ENCODE measurements around the gene DNAJA2. TPM values are rescaled to one million over a fixed set of nuclear protein-coding genes. Genes with fewer than 3 reads are reported as not detected.

Gene DNAJA2
- total and polyA plus RNA-seq, 7 donors, result 33.6 to 68.7 (median 59.0) TPM

GRCh38 chr16:46916980-46917379 lies 56.5 kb downstream of the DNAJA2 start:
- TF ChIP-seq CTCF (IDR thresholded peaks at IDR 0.05) (no peak), EP300 (IDR thresholded peaks at IDR 0.05) (no peak), POLR2AphosphoS5 (IDR thresholded peaks at IDR 0.05) (no peak), POLR2A (IDR thresholded peaks at IDR 0.05) (no peak)
- H3K27me3 ChIP-seq, result no peaks in the 10 kb centered on the region
- H3K4me1 ChIP-seq, result no peaks in the 10 kb centered on the region
- no peak for DNase-seq
- H3K36me3 ChIP-seq, result peaks cover 0 to 1% (median 0%) of the 10 kb centered on the region in 4 donors
- WGBS, 2 donors, result 94 to 97% methylated on average over 3 of the region's 3 CpGs
- intact Hi-C loops (cut with DNase I), result no loop called here
- H3K9me3 ChIP-seq, result no peaks in the 10 kb centered on the region
- no peak overlapping the region for H3K27ac ChIP-seq
- no peak overlapping the region for H3K4me3 ChIP-seq

GRCh38 chr16:46915483-46916025 lies 57.9 kb downstream of the DNAJA2 start:
- no peak overlapping the region for H3K4me3 ChIP-seq
- WGBS, 2 donors, result 87 to 96% methylated on average over 2 of the region's 2 CpGs
- no peaks in the 10 kb centered on the region for H3K4me1 ChIP-seq
- TF ChIP-seq EP300 (IDR thresholded peaks at IDR 0.05) (no peak), POLR2A (IDR thresholded peaks at IDR 0.05) (no peak), CTCF (IDR thresholded peaks at IDR 0.05) (no peak), POLR2AphosphoS5 (IDR thresholded peaks at IDR 0.05) (no peak)
- no peak overlapping the region for H3K27ac ChIP-seq
- no peaks in the 10 kb centered on the region for H3K27me3 ChIP-seq
- H3K36me3 ChIP-seq, result peaks cover 0 to 6% (median 0%) of the 10 kb centered on the region in 4 donors
- intact Hi-C loops (cut with DNase I), result no loop called here
- no peaks in the 10 kb centered on the region for H3K9me3 ChIP-seq
- no peak for DNase-seq

- intact Hi-C loops (cut with DNase I), result no loop called here
- 83 to 89% methylated on average over 11 of the region's 11 CpGs for WGBS, 2 donors
- no peaks in the 10 kb centered on the region for H3K4me1 ChIP-seq
- H3K36me3 ChIP-seq, result peaks cover 0 to 11% (median 0%) of the 10 kb centered on the region in 4 donors
- TF ChIP-seq POLR2AphosphoS5 (IDR thresholded peaks at IDR 0.05) (no peak), CTCF (IDR thresholded peaks at IDR 0.05) (no peak), EP300 (IDR thresholded peaks at IDR 0.05) (no peak), POLR2A (IDR thresholded peaks at IDR 0.05) (no peak)
- DNase-seq, result no peak
- no peaks in the 10 kb centered on the region for H3K9me3 ChIP-seq
- H3K27me3 ChIP-seq, result no peaks in the 10 kb centered on the region
- H3K27ac ChIP-seq, result no peak overlapping the region
- no peak overlapping the region for H3K4me3 ChIP-seq
Measured at GRCh38 chr16:46914556-46915201, 58.8 kb downstream of the DNAJA2 start.

GRCh38 chr16:46911650-46912049 lies 61.8 kb downstream of the DNAJA2 start:
- Histone ChIP-seq H3K4me3 (no peak overlapping the region), H3K9me3 (no peaks in the 10 kb centered on the region), H3K4me1 (peaks cover 0 to 5% (median 0%) of the 10 kb centered on the region in 4 donors), H3K27me3 (no peaks in the 10 kb centered on the region), H3K27ac (no peak overlapping the region), H3K36me3 (peaks cover 0 to 11% (median 0%) of the 10 kb centered on the region in 4 donors)
- TF ChIP-seq EP300 (IDR thresholded peaks at IDR 0.05) (no peak), POLR2A (IDR thresholded peaks at IDR 0.05) (no peak), POLR2AphosphoS5 (IDR thresholded peaks at IDR 0.05) (no peak), CTCF (IDR thresholded peaks at IDR 0.05) (no peak)
- 91 to 93% methylated on average over 4 of the region's 4 CpGs for WGBS, 2 donors
- no peak for DNase-seq
- intact Hi-C loops (cut with DNase I), result no loop called here

Data from sigmoid colon (tissue), 7 donors.